ENCODE measurements around the gene NGEF.
A peak's percentile ranks its signal among the peaks of the same experiment; 100 is the strongest.

NGEF gene

DNA sequence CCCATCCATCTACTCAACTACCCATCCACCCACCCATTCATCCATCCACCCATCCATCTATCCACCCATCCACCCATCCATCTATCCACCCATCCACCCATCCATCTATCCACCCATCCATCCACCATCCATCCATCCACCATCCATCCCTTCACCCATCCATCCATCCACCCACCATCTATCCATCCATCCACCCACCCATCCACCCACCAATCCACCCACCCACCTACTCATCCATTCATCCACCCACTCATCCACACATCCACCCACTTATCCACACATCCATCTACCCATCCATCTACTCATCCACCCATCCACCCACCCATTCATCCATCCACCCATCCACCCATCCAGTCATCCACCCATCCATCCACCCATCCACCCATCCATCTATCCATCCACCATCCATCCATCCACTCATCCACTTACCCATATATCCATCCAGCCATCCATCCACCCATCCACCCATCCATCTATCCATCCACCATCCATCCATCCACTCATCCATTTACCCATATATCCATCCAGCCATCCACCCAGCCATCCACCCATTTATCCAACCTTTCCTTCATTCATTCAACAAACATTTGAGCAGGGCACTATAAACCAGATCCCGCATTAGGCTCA, 2.1 kb upstream of the NGEF start:
- Histone ChIP-seq H2BK12ac (ENCODE audit: low read length) (no peak overlapping the region), H3K79me2 (ENCODE audit: control insufficient read depth, insufficient read depth, low read length, poor library complexity) (no peaks in the 10 kb centered on the region), H4K8ac (ENCODE audit: low read depth, low read length) (no peak overlapping the region), H3K36me3 (ENCODE audit: control insufficient read depth in 1 of 2, insufficient read depth in 2 of 2, low read length in 2 of 2) (no peaks in the 10 kb centered on the region), H3K9ac (ENCODE audit: low read length) (no peak overlapping the region), H3K23ac (ENCODE audit: low read length) (no peak overlapping the region), H4K91ac (ENCODE audit: low read depth, low read length) (no peak overlapping the region), H2BK5ac (ENCODE audit: low read depth, low read length, poor library complexity) (no peak overlapping the region), H2BK120ac (ENCODE audit: insufficient read depth, low read length, poor library complexity) (no peak overlapping the region), H2AK5ac (ENCODE audit: low read length) (no peak overlapping the region), H3K79me1 (ENCODE audit: low read length) (no peaks in the 10 kb centered on the region), H3K4me2 (ENCODE audit: low read length) (no peak overlapping the region), H3K27me3 (ENCODE audit: insufficient read depth, low read length) (no peaks in the 10 kb centered on the region), H3K4ac (ENCODE audit: low read depth, low read length) (no peak overlapping the region), H4K12ac (ENCODE audit: low read depth, low read length) (no peak overlapping the region), H3K4me3 (ENCODE audit: low read depth, low read length) (no peak overlapping the region), H3K14ac (ENCODE audit: low read length) (no peak overlapping the region), H3K18ac (ENCODE audit: low read length) (no peak overlapping the region), H3K4me1 (ENCODE audit: control insufficient read depth in 1 of 2, insufficient read depth in 2 of 2, low read length in 2 of 2) (no peaks in the 10 kb centered on the region), H2AFZ (ENCODE audit: insufficient read depth, low read length, poor library complexity) (no peak overlapping the region), H3K27ac (ENCODE audit: low read depth, low read length) (no peak overlapping the region), H3K9me3 (ENCODE audit: insufficient read depth, low read depth, low read length) (peaks cover 2% of the 10 kb centered on the region)
- no peak for DNase-seq
- WGBS (ENCODE audit: extremely low coverage, insufficient coverage, insufficient read length), result no CpG with 5 or more reads among the region's 1 CpG

GRCh38 chr2:233013650-233014049, 594 bp upstream of the NGEF start:
- Histone ChIP-seq H3K9me3 (ENCODE audit: insufficient read depth, low read depth, low read length) (peaks cover 2% of the 10 kb centered on the region), H2BK5ac (ENCODE audit: low read depth, low read length, poor library complexity) (no peak overlapping the region), H3K36me3 (ENCODE audit: control insufficient read depth in 1 of 2, insufficient read depth in 2 of 2, low read length in 2 of 2) (no peaks in the 10 kb centered on the region), H2AK5ac (ENCODE audit: low read length) (no peak overlapping the region), H3K18ac (ENCODE audit: low read length) (no peak overlapping the region), H4K12ac (ENCODE audit: low read depth, low read length) (no peak overlapping the region), H3K27me3 (ENCODE audit: insufficient read depth, low read length) (no peaks in the 10 kb centered on the region), H3K14ac (ENCODE audit: low read length) (no peak overlapping the region), H3K79me1 (ENCODE audit: low read length) (no peaks in the 10 kb centered on the region), H3K27ac (ENCODE audit: low read depth, low read length) (no peak overlapping the region), H3K4ac (ENCODE audit: low read depth, low read length) (no peak overlapping the region), H4K91ac (ENCODE audit: low read depth, low read length) (no peak overlapping the region), H4K8ac (ENCODE audit: low read depth, low read length) (no peak overlapping the region), H3K9ac (ENCODE audit: low read length) (no peak overlapping the region), H3K23ac (ENCODE audit: low read length) (no peak overlapping the region), H3K79me2 (ENCODE audit: control insufficient read depth, insufficient read depth, low read length, poor library complexity) (no peaks in the 10 kb centered on the region), H2AFZ (ENCODE audit: insufficient read depth, low read length, poor library complexity) (no peak overlapping the region), H3K4me2 (ENCODE audit: low read length) (no peak overlapping the region), H2BK120ac (ENCODE audit: insufficient read depth, low read length, poor library complexity) (no peak overlapping the region), H2BK12ac (ENCODE audit: low read length) (no peak overlapping the region), H3K4me3 (ENCODE audit: low read depth, low read length) (no peak overlapping the region), H3K4me1 (ENCODE audit: control insufficient read depth in 1 of 2, insufficient read depth in 2 of 2, low read length in 2 of 2) (no peaks in the 10 kb centered on the region)
- no peak for DNase-seq
- no CpG with 5 or more reads among the region's 1 CpG for WGBS (ENCODE audit: extremely low coverage, insufficient coverage, insufficient read length)

DNA sequence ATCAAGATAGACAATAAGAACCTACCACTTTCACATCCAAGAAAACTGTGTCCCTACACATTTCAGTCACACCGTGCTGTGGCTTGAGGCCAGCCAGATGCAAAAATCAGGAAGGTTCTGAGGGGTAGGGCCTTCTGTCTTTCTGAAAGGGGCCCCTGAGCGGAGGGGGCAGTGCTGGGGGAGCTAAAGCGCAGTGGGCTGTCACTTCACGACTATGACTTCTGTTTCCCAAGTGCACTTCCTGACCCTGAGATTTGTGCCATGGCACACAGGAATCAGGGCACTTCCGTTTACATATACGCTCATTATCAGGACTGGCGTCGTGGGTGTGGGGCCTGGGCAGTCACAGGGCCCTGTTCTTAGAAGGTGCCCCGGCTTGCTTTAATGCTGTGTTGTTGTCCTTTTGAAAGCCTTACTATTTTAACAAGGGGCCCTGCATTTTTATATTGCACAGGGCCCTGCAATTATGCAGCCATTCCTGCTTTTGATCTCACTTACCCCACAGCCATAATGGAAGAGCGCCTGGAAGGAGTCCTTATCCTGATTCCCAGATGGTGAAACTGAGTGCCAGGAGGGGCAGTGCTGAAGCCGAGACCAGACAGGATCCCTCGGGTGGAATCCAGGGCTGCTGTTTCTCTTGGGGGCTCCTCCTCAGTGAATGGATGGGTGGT, 620 bp downstream of the NGEF start:
- no peaks in the 10 kb centered on the region for H3K4me1 ChIP-seq (ENCODE audit: control insufficient read depth in 1 of 2, insufficient read depth in 2 of 2, low read length in 2 of 2)
- no peaks in the 10 kb centered on the region for H3K27me3 ChIP-seq (ENCODE audit: insufficient read depth, low read length)
- H3K9me3 ChIP-seq (ENCODE audit: insufficient read depth, low read depth, low read length), result peaks cover 2% of the 10 kb centered on the region
- DNase-seq, result no peak
- H3K79me1 ChIP-seq (ENCODE audit: low read length), result no peaks in the 10 kb centered on the region
- no peak overlapping the region for H2AFZ ChIP-seq (ENCODE audit: insufficient read depth, low read length, poor library complexity)
- no peak overlapping the region for H2BK5ac ChIP-seq (ENCODE audit: low read depth, low read length, poor library complexity)
- H3K4ac ChIP-seq (ENCODE audit: low read depth, low read length), result no peak overlapping the region
- no peak overlapping the region for H3K18ac ChIP-seq (ENCODE audit: low read length)
- H4K8ac ChIP-seq (ENCODE audit: low read depth, low read length), result no peak overlapping the region
- no peak overlapping the region for H2AK5ac ChIP-seq (ENCODE audit: low read length)
- no peaks in the 10 kb centered on the region for H3K36me3 ChIP-seq (ENCODE audit: control insufficient read depth in 1 of 2, insufficient read depth in 2 of 2, low read length in 2 of 2)
- H3K14ac ChIP-seq (ENCODE audit: low read length), result no peak overlapping the region
- no peak overlapping the region for H4K91ac ChIP-seq (ENCODE audit: low read depth, low read length)
- H3K4me3 ChIP-seq (ENCODE audit: low read depth, low read length), result peak overlapping the region; percentile 7
- H3K9ac ChIP-seq (ENCODE audit: low read length), result no peak overlapping the region
- no peak overlapping the region for H2BK12ac ChIP-seq (ENCODE audit: low read length)
- H3K4me2 ChIP-seq (ENCODE audit: low read length), result no peak overlapping the region
- no peak overlapping the region for H3K23ac ChIP-seq (ENCODE audit: low read length)
- no peak overlapping the region for H3K27ac ChIP-seq (ENCODE audit: low read depth, low read length)
- no peak overlapping the region for H2BK120ac ChIP-seq (ENCODE audit: insufficient read depth, low read length, poor library complexity)
- H4K12ac ChIP-seq (ENCODE audit: low read depth, low read length), result no peak overlapping the region
- H3K79me2 ChIP-seq (ENCODE audit: control insufficient read depth, insufficient read depth, low read length, poor library complexity), result no peaks in the 10 kb centered on the region
- WGBS (ENCODE audit: extremely low coverage, insufficient coverage, insufficient read length), result no CpG with 5 or more reads among the region's 12 CpGs

DNA sequence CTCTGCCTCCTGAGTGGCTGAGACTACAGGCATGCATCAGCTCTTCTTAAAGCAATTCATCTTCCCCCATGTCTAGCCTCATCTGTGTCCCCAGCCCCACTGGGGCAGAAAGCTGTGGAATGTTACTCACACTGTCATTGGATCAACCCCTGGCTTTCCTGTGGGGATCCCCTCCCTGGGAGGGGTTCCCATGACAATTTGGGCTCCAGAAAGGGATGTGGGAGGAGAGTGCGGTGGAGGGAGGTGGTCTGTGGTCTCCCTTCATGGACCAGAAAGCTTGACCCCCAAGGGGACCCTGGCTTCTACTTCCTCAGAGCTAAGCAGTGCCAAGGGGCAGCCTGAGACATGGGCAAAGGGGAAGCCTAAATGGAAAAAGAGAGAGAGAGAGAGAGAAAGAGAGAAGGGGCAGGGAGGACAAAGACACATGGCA, 1.3 kb downstream of the NGEF start:
- no peak overlapping the region for H4K12ac ChIP-seq (ENCODE audit: low read depth, low read length)
- H3K14ac ChIP-seq (ENCODE audit: low read length), result no peak overlapping the region
- no peak overlapping the region for H4K8ac ChIP-seq (ENCODE audit: low read depth, low read length)
- H2AK5ac ChIP-seq (ENCODE audit: low read length), result no peak overlapping the region
- H3K4me1 ChIP-seq (ENCODE audit: control insufficient read depth in 1 of 2, insufficient read depth in 2 of 2, low read length in 2 of 2), result no peaks in the 10 kb centered on the region
- H2BK120ac ChIP-seq (ENCODE audit: insufficient read depth, low read length, poor library complexity), result no peak overlapping the region
- H2AFZ ChIP-seq (ENCODE audit: insufficient read depth, low read length, poor library complexity), result no peak overlapping the region
- no peaks in the 10 kb centered on the region for H3K36me3 ChIP-seq (ENCODE audit: control insufficient read depth in 1 of 2, insufficient read depth in 2 of 2, low read length in 2 of 2)
- no peak overlapping the region for H3K4ac ChIP-seq (ENCODE audit: low read depth, low read length)
- no peak overlapping the region for H3K23ac ChIP-seq (ENCODE audit: low read length)
- H3K79me1 ChIP-seq (ENCODE audit: low read length), result no peaks in the 10 kb centered on the region
- no peaks in the 10 kb centered on the region for H3K27me3 ChIP-seq (ENCODE audit: insufficient read depth, low read length)
- no peak overlapping the region for H4K91ac ChIP-seq (ENCODE audit: low read depth, low read length)
- H2BK5ac ChIP-seq (ENCODE audit: low read depth, low read length, poor library complexity), result no peak overlapping the region
- H3K27ac ChIP-seq (ENCODE audit: low read depth, low read length), result no peak overlapping the region
- no peak for DNase-seq
- H2BK12ac ChIP-seq (ENCODE audit: low read length), result no peak overlapping the region
- no CpG with 5 or more reads among the region's 1 CpG for WGBS (ENCODE audit: extremely low coverage, insufficient coverage, insufficient read length)
- H3K18ac ChIP-seq (ENCODE audit: low read length), result no peak overlapping the region
- peaks cover 2% of the 10 kb centered on the region for H3K9me3 ChIP-seq (ENCODE audit: insufficient read depth, low read depth, low read length)
- no peak overlapping the region for H3K4me2 ChIP-seq (ENCODE audit: low read length)
- no peak overlapping the region for H3K4me3 ChIP-seq (ENCODE audit: low read depth, low read length)
- no peaks in the 10 kb centered on the region for H3K79me2 ChIP-seq (ENCODE audit: control insufficient read depth, insufficient read depth, low read length, poor library complexity)
- H3K9ac ChIP-seq (ENCODE audit: low read length), result no peak overlapping the region
